GM12878 (cell line): ENCODE measurements around the gene FOLR3.

Experiments used
- E2F4 ChIP-seq: IDR thresholded peaks from 2 replicates; pipeline ENCODE4 v1.6.1; 2012; ENCODE audit warnings: low read depth, low read length, improper control_type of control experiment
- EP300 ChIP-seq, 2 experiments: fragments of 150-350 bp in 1 of 2; IDR thresholded peaks; 2 replicates each; pipeline ENCODE4 v1.6.1; 2011 to 2012; ENCODE audit warnings: low read depth in 2 of 2, low read length in 2 of 2, borderline replicate concordance in 1 of 2, improper control_type of control experiment in 1 of 2, inconsistent platforms in 1 of 2; ENCODE audit not compliant: control insufficient read depth in 1 of 2
- POLR2AphosphoS5 ChIP-seq: IDR thresholded peaks from 2 replicates; pipeline ENCODE4 v1.6.1; 2011; ENCODE audit warnings: mild to moderate bottlenecking, low read length, inconsistent platforms
- ZZZ3 ChIP-seq: IDR thresholded peaks from 2 replicates; pipeline ENCODE4 v1.6.1; 2011; ENCODE audit warnings: low read depth; ENCODE audit not compliant: control insufficient read depth, insufficient read length
- TF ChIP-seq, protein P1 (sequence below), 3 experiments: IDR thresholded peaks in 2 of 3; conservative IDR thresholded peaks in 1 of 3; 2 replicates each; pipeline ENCODE4 v1.5.1; 2011; ENCODE audit warnings: low read depth in 3 of 3, low read length in 3 of 3, mild to moderate bottlenecking in 3 of 3, control low read depth in 2 of 3, moderate library complexity in 2 of 3, inconsistent platforms in 1 of 3, mixed read lengths in 1 of 3; ENCODE audit not compliant: control insufficient read depth in 2 of 3, insufficient read depth in 1 of 3; ENCODE audit errors: extremely low read depth in 1 of 3
- TF ChIP-seq, protein P2 (sequence below): fragments of 450-650 bp; IDR thresholded peaks from 2 replicates; pipeline ENCODE4 v1.6.1; 2014; ENCODE audit warnings: mild to moderate bottlenecking

GRCh38 chr11:72157131-72157530 is 21.6 kb downstream of the FOLR3 start:
- TF ChIP-seq E2F4 (no peak), POLR2AphosphoS5 (no peak), EP300 (IDR thresholded peaks at IDR 0.05; ENCODE audit: borderline replicate concordance in 1 of 2, control insufficient read depth in 1 of 2, low read depth in 2 of 2, low read length in 2 of 2) (no peak), ZZZ3 (no peak)
- TF ChIP-seq, protein P1, sequence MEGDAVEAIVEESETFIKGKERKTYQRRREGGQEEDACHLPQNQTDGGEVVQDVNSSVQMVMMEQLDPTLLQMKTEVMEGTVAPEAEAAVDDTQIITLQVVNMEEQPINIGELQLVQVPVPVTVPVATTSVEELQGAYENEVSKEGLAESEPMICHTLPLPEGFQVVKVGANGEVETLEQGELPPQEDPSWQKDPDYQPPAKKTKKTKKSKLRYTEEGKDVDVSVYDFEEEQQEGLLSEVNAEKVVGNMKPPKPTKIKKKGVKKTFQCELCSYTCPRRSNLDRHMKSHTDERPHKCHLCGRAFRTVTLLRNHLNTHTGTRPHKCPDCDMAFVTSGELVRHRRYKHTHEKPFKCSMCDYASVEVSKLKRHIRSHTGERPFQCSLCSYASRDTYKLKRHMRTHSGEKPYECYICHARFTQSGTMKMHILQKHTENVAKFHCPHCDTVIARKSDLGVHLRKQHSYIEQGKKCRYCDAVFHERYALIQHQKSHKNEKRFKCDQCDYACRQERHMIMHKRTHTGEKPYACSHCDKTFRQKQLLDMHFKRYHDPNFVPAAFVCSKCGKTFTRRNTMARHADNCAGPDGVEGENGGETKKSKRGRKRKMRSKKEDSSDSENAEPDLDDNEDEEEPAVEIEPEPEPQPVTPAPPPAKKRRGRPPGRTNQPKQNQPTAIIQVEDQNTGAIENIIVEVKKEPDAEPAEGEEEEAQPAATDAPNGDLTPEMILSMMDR (IDR thresholded peaks at IDR 0.05 in 2 of 3, conservative IDR thresholded peaks at IDR 0.05 in 1 of 3; ENCODE audit: control insufficient read depth in 2 of 3, extremely low read depth in 1 of 3, insufficient read depth in 1 of 3, low read depth in 3 of 3, low read length in 3 of 3), result no peak
- TF ChIP-seq, protein P2, sequence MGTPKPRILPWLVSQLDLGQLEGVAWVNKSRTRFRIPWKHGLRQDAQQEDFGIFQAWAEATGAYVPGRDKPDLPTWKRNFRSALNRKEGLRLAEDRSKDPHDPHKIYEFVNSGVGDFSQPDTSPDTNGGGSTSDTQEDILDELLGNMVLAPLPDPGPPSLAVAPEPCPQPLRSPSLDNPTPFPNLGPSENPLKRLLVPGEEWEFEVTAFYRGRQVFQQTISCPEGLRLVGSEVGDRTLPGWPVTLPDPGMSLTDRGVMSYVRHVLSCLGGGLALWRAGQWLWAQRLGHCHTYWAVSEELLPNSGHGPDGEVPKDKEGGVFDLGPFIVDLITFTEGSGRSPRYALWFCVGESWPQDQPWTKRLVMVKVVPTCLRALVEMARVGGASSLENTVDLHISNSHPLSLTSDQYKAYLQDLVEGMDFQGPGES, result no peak
